GDM1 (cell line): ENCODE data around the gene NHSL1.

Source experiments
- DNase-seq: peaks from one replicate; lab custom pipeline; 2025; lab: John Stamatoyannopoulos, UW

NHSL1 gene

GRCh38 chr6:138499303-138500018, at the start of gene NHSL1:
NHSL1 (minus strand) TSS chr6:138499494; CDS start chr6:138499290, 204 bp downstream.
- DNase-seq: peak; percentile 40

DNA sequence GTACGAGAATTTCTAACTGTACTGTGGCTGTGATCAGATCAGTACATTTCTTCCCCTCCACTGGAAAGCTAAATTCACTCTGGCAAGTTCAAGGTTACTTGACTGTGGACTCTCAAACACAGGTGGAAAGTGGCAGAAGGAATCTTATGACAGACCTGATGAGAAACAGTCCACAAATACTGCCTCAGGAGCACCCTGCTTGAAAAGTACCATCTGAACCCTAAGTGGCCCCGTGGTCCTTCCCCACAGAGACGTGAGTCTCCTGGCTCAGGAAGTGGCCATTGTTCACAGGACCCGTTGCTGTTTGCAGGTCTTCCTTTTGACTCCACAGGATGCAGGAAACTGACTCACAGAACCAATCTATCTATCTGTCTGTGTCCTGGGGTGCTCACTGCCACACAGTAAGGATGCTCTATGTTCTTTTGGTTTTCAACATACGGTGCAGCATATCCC, 47.5 kb upstream of the NHSL1 start:
- peak; percentile 61 for DNase-seq

- no peak for DNase-seq
These were observed 46.3 kb upstream of the NHSL1 start for GRCh38 chr6:138545621-138545980.

DNA sequence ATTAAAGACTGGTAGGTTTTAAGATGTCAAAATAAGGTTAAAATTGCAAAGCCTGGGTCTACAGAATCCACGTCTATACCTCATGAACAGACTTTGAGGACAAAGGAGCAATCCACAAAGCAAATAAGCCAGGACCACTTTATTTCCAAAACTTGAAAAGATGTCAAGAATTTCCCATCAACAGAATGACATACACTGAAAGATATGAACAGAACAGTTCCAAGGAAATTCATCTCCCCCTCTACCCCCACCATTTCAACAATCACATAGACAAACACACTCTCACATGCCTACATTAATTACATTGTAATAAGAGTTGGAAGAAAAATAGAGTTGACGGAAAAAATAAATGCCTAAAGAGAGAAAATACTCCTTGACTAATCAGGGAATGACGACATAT, 45.2 kb upstream of the NHSL1 start:
- no peak for DNase-seq

DNA sequence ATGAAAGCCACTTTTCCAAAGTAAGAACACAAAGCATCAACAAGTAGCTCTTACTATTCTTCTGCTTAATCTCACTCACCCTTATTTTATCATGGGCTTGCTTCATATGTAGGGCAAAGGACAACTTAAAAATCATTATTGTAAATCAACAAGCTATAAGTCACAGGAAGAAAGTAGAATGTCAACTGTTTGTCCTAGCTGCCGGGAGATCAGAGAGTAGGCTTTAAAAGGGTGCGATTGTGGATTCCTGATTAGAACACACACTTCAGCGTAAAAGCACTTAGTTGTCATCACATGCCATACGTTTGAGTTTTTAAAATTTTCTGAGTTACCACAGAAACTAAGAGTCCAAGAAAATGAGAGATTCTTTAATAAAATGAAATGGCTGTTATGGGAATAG, 44.4 kb upstream of the NHSL1 start:
- DNase-seq: no peak

DNA sequence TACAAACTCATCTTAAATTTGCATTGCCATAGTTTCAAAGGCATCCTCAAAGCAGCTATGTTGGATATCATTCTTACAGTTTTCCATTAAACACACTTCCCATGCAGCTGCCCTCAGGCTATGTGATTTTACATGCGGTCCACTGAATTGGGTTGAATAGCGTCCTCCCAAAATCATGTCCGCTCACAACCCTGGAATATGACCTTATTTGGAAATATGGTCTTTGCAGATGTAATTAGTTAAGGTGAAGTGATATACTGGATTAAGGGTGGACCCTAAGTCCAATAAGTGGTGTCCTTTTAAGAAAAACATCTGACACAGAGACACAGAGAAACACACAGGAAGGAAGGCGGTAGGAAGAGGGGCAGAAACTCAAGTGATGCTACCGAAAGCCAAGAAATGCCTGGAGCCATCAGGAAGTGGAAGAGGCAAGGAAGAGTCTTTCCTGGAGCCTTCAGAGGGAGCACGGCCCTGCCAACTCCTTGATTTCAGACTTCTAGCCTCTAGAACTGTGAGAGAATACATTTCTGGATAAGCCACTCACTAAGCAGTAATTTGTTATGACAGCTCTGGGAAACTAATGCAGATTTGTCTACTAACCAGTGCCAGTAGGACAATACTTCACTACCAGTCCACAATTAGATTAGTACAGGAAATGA, 42.7 kb upstream of the NHSL1 start:
- no peak for DNase-seq

- no peak for DNase-seq
These were observed 41.2 kb upstream of the NHSL1 start for GRCh38 chr6:138540468-138540867.

- no peak for DNase-seq
These were observed 40.6 kb upstream of the NHSL1 start for GRCh38 chr6:138539876-138540275.

GRCh38 chr6:138538390-138539031, 39.2 kb upstream of the NHSL1 start:
- DNase-seq: no peak

DNA sequence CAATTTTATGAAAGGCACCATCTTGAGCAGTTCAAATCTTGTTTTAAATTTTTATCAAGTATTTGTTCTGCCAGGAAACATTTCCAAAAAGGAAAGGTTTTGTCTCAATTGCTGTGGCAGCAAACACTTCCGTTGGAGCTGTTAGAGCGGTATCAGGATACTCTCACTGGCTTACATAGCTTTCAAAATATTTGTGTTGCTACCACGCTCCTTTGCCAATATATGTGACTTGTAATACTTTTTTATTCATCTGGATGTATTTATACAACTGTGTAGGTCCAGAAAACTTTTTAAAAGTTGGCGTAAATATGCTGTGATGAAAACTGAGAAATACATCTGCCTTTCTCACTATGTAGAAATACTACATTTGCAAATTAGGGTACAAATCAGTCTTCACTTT, 37.8 kb upstream of the NHSL1 start:
- no peak for DNase-seq

GRCh38 chr6:138535728-138536455, 36.6 kb upstream of the NHSL1 start:
- DNase-seq: no peak

DNA sequence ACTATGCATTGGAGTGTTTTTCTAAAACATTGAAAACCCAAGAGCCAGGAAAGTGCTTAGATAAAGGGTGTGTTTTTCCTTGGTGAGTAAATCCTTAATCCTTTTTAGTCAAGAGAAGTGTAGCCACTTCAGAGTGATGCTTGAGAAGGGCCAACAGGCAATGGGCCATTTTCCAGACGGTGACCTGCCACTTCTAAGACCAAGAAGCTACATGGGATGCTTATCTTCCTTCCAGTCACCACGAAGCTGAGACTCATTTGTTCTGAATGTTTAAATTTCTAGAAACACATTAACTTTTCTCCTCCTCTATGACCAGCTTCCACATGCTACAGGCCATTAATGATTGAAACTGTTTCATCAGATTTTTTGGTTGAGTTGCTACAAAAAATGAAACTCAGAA, 34.4 kb upstream of the NHSL1 start:
- DNase-seq: no peak

GRCh38 chr6:138531387-138531786, 32.1 kb upstream of the NHSL1 start:
- no peak for DNase-seq

GRCh38 chr6:138529478-138529877, 30.2 kb upstream of the NHSL1 start:
- DNase-seq: no peak

DNA sequence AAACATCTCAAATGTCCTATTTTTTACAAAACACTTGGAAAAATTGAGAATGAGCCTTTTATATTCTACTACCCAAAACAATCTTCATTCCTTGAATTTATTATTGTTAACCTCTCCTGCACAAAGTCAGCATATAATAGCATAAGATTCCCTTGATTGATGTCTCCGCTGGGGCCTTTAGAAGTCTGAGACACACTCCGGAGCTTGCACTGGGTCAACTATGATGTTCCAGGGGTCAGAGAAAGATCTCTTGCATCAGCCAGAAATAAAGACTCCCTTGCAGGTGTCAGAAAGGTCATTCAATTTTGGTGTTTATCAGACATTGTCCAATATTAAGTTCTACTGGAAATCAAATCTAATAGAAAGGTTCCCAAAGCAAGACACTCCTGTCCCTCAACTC, 29.7 kb upstream of the NHSL1 start:
- DNase-seq: no peak

- no peak for DNase-seq
These were observed 28.8 kb upstream of the NHSL1 start for GRCh38 chr6:138528137-138528536.

GRCh38 chr6:138527411-138528088, 28.3 kb upstream of the NHSL1 start:
- DNase-seq: no peak

- DNase-seq: no peak
These were observed 27.5 kb upstream of the NHSL1 start for GRCh38 chr6:138526822-138527235.

- DNase-seq: no peak
These were observed 26.1 kb upstream of the NHSL1 start for GRCh38 chr6:138525355-138525754.

- no peak for DNase-seq
These were observed 25.2 kb upstream of the NHSL1 start for GRCh38 chr6:138524526-138524925.

DNA sequence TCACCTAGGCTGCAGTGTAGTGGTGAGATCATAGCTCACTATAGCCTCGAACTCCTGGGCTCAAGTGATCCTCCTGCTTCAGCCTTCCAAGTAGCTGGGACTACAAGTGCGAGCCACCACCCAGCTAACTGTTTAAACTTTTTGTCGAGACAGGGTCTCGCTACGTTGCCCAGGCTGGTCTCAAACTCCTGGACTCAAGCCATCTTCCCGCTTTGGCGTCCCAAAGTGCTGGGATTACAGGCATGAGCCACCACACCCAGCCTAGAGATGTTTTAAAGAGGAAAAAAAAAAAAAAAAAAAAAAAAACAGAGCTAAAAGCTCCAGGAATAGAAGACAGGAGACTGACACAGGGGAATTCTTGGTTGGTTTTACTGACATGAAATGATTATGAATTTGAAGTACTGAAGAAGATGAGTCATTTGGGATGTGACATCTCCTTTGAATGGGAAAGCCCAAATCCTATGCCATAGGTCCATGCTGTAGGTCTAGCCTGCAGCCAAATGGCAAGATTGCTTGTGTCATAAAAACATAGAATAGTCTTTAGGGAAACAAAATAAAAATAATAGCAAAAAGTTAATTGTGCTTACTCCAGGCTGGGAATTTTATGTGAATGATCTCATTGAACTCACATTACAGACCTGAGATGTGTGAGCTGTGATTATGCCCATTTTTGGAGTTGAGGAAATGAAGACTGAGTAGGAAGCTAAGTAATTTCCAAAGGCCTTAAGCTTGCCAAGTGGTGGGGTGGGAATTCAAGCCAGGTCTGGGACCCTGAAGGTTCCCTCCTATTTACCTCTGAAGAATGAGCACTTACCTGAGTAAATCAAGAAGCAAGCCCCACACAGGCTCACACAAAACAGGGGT, 24.3 kb upstream of the NHSL1 start:
- no peak for DNase-seq
